Panc1 (cell line): ENCODE measurements around the gene LRPPRC.

ENCODE experiments used
- CTCF ChIP-seq: fragments of 450-650 bp; IDR thresholded peaks from 2 replicates; pipeline ENCODE4 v1.5.1; 2017; ENCODE audit warnings: mild to moderate bottlenecking
- POLR2AphosphoS5 ChIP-seq: IDR thresholded peaks from 2 replicates; pipeline ENCODE4 v1.6.1; 2012; ENCODE audit warnings: mild to moderate bottlenecking, low read depth, low read length, moderate library complexity
- REST ChIP-seq, 2 experiments: IDR thresholded peaks; 2 replicates each; pipeline ENCODE4 v1.6.1; 2011 to 2012; ENCODE audit warnings: low read depth in 2 of 2, control low read depth in 1 of 2, low read length in 1 of 2, mild to moderate bottlenecking in 1 of 2, moderate library complexity in 1 of 2; ENCODE audit not compliant: insufficient read depth in 1 of 2
- SIN3A ChIP-seq: IDR thresholded peaks from 2 replicates; pipeline ENCODE4 v1.6.1; 2012; ENCODE audit warnings: low read depth, mild to moderate bottlenecking, low read length, moderate library complexity, borderline replicate concordance; ENCODE audit not compliant: insufficient read depth
- TCF7L2 ChIP-seq: IDR thresholded peaks from 2 replicates; pipeline ENCODE4 v1.6.1; 2011; ENCODE audit warnings: mild to moderate bottlenecking, low read depth, low read length, inconsistent platforms

- no peak for TF ChIP-seq CTCF
- no peak for TF ChIP-seq POLR2AphosphoS5
- TF ChIP-seq TCF7L2, result no peak
- no peak for TF ChIP-seq REST (IDR thresholded peaks at IDR 0.05; ENCODE audit: insufficient read depth in 1 of 2, low read depth in 2 of 2, low read length in 1 of 2)
- TF ChIP-seq SIN3A, result no peak
Measured at GRCh38 chr2:43879261-43879660, 116.5 kb downstream of the LRPPRC start.
